Spleen (tissue), 11 donors: ENCODE data around the gene TEKT3. TPM values are rescaled to one million over a fixed set of nuclear protein-coding genes. Genes with fewer than 3 reads are reported as not detected.

Source experiments
- DNase-seq: peaks from one replicate; pipeline ENCODE4 v3.0.0-alpha.2; 2020
- H3K27ac ChIP-seq, 8 donors: fragments of 200-600 bp; sonication (generic) in 7 of 8; 1 replicate in 4 of 8; 2 replicates in 4 of 8; pipeline versions ENCODE4 v1.5.0 to v1.8.0; 2016 to 2021; ENCODE audit warnings: inconsistent platforms in 4 of 8, mild to moderate bottlenecking in 4 of 8, moderate library complexity in 1 of 8
- H3K27me3 ChIP-seq, 7 donors: fragments of 200-600 bp; sonication (generic) in 6 of 7; replicated peaks in 1 of 7; 1 replicate in 4 of 7; 2 replicates in 3 of 7; pipeline versions ENCODE4 v1.5.0 to v1.8.0; 2016 to 2021; ENCODE audit warnings: inconsistent platforms in 3 of 7, mild to moderate bottlenecking in 1 of 7
- H3K36me3 ChIP-seq, 6 donors: fragments of 200-600 bp; sonication (generic) in 5 of 6; 1 replicate in 4 of 6; 2 replicates in 2 of 6; pipeline versions ENCODE4 v1.5.0 to v1.8.0; 2016 to 2021; ENCODE audit warnings: inconsistent platforms in 2 of 6
- H3K4me1 ChIP-seq, 6 donors: fragments of 200-600 bp; sonication (generic) in 5 of 6; 1 replicate in 3 of 6; 2 replicates in 3 of 6; pipeline versions ENCODE4 v1.5.0 to v1.8.0; 2016 to 2021; ENCODE audit warnings: inconsistent platforms in 3 of 6
- H3K4me3 ChIP-seq, 8 donors: fragments of 200-600 bp; sonication (generic) in 7 of 8; 1 replicate in 4 of 8; 2 replicates in 4 of 8; pipeline versions ENCODE4 v1.5.0 to v1.8.0; 2016 to 2021; ENCODE audit warnings: inconsistent platforms in 4 of 8, mild to moderate bottlenecking in 4 of 8, moderate library complexity in 2 of 8
- H3K9me3 ChIP-seq, 8 donors: fragments of 200-600 bp; sonication (generic) in 7 of 8; 1 replicate in 4 of 8; 2 replicates in 4 of 8; pipeline versions ENCODE4 v1.5.0 to v1.8.0; 2016 to 2021; ENCODE audit warnings: inconsistent platforms in 4 of 8
- CTCF ChIP-seq, 11 experiments: fragments of 200-600 bp in 7 of 11; fragments of 450-650 bp in 4 of 11; sonication (generic) in 4 of 11; IDR thresholded peaks in 8 of 11; conservative IDR thresholded peaks in 3 of 11; 1 replicate in 7 of 11; 2 replicates in 4 of 11; pipeline versions ENCODE4 v1.4.0 to v1.8.0; 2016 to 2021; ENCODE audit warnings: antibody characterized with exemption in 11 of 11, inconsistent platforms in 4 of 11, mild to moderate bottlenecking in 1 of 11
- POLR2A ChIP-seq, 3 donors: fragments of 450-650 bp; IDR thresholded peaks; one replicate each; pipeline ENCODE4 v1.5.1; 2017; ENCODE audit warnings: antibody characterized with exemption in 3 of 3, mild to moderate bottlenecking in 1 of 3
- POLR2AphosphoS5 ChIP-seq, 3 donors: sonication (generic); formaldehyde crosslinking; IDR thresholded peaks; one replicate each; pipeline ENCODE4 v1.5.1; 2017; ENCODE audit warnings: antibody characterized with exemption in 3 of 3
- WGBS, 5 donors: extraction: QIAGEN DNeasy Blood & Tissue Kit in 3 of 5; methylation state at CpG; one replicate each; pipeline versions ENCODE4 v1.1.5 to v1.1.7; 2013 to 2018; 5-methylcytosine and 5-hydroxymethylcytosine counted together
- intact Hi-C: fragments of 100-400 bp; cut with DNase I; formaldehyde crosslinking; loops from one replicate; pipeline ENCODE4 v1.15.0; 2023; ENCODE audit warnings: low total_unique reads
- polyA plus RNA-seq, 3 donors: library from polyadenylated mRNA; stranded (reverse); fragments of 200-250 nt; gene quantifications; one replicate each; pipeline ENCODE4 v1.2.1, GENCODE V29; 2013
- total RNA-seq, 7 donors: library from RNA; depleted of rRNA in 3 of 7; stranded (reverse); fragments of >200 nt in 3 of 7; fragmentation: NEBNext Ultra II Directional in 4 of 7; extraction: Animal tissue kit (Norgen Biotek cat#: 25700) in 4 of 7; gene quantifications; one replicate each; pipeline versions ENCODE4 v1.1.0 to v1.2.1, GENCODE V29; 2016 to 2021
- donor health status: healthy with polysubstance abuse.
- donor health status: DM: no; HTN: no; CAD: no; lungs with moderate emphysema.
- donor health status: DM: no; HTN: no; CAD: no.
- donor health status: Bipolar disorder and iron deficiency.
- donor health status: healthy.
- donor health status: DM: no; HTN: no; CAD: no.
- donor health status: DM: yes; HTN: yes; CAD: no.

The TEKT3 gene
- total and polyA plus RNA-seq, 10 donors, result 0.10 to 2.2 (median 0.47) TPM; not detected in 2

- H3K4me3 ChIP-seq, result no peak overlapping the region
- H3K4me1 ChIP-seq, result peaks cover 0 to 6% (median 1%) of the 10 kb centered on the region in 6 donors
- WGBS, 5 donors, result 84 to 96% (median 89%) methylated on average over 5 of the region's 5 CpGs
- intact Hi-C loops, result no loop called here
- H3K9me3 ChIP-seq, result no peaks in the 10 kb centered on the region
- no peak overlapping the region for H3K27ac ChIP-seq
- TF ChIP-seq CTCF (IDR thresholded peaks at IDR 0.05 in 8 of 11, conservative IDR thresholded peaks at IDR 0.05 in 3 of 11) (no peak), POLR2A (IDR thresholded peaks at IDR 0.05) (no peak), POLR2AphosphoS5 (IDR thresholded peaks at IDR 0.05) (no peak)
- DNase-seq, result no peak
- H3K36me3 ChIP-seq, result no peaks in the 10 kb centered on the region
- peaks cover 0 to 5% (median 0%) of the 10 kb centered on the region in 7 donors for H3K27me3 ChIP-seq
These were observed 38.3 kb upstream of the TEKT3 start for GRCh38 chr17:15379659-15380058.

- intact Hi-C loops, result no loop called here
- no peak for TF ChIP-seq CTCF (IDR thresholded peaks at IDR 0.05 in 8 of 11, conservative IDR thresholded peaks at IDR 0.05 in 3 of 11)
- TF ChIP-seq POLR2AphosphoS5 (IDR thresholded peaks at IDR 0.05), result no peak
- Histone ChIP-seq H3K27ac (no peak overlapping the region), H3K9me3 (no peaks in the 10 kb centered on the region), H3K4me1 (peaks cover 0 to under 1% (median 0%) of the 10 kb centered on the region in 6 donors), H3K4me3 (no peak overlapping the region), H3K27me3 (peaks cover 0 to 5% (median 0%) of the 10 kb centered on the region in 7 donors), H3K36me3 (no peaks in the 10 kb centered on the region)
- WGBS, 5 donors, result 87 to 95% (median 94%) methylated on average over 4 of the region's 4 CpGs
- DNase-seq, result no peak
These were observed 36.8 kb upstream of the TEKT3 start for GRCh38 chr17:15378243-15378642.

GRCh38 chr17:15377616-15378015 is 36.2 kb upstream of the TEKT3 start:
- 69 to 80% (median 75%) methylated on average over 6 of the region's 6 CpGs for WGBS, 5 donors
- peak overlapping the region in 2 of 8 donors; percentile 22 to 24 for H3K27ac ChIP-seq
- no peak overlapping the region for H3K4me3 ChIP-seq
- H3K4me1 ChIP-seq, result no peaks in the 10 kb centered on the region
- no peak for DNase-seq
- H3K36me3 ChIP-seq, result no peaks in the 10 kb centered on the region
- TF ChIP-seq CTCF (IDR thresholded peaks at IDR 0.05 in 8 of 11, conservative IDR thresholded peaks at IDR 0.05 in 3 of 11) (no peak), POLR2A (IDR thresholded peaks at IDR 0.05) (no peak), POLR2AphosphoS5 (IDR thresholded peaks at IDR 0.05) (no peak)
- H3K27me3 ChIP-seq, result peaks cover 0 to 5% (median 0%) of the 10 kb centered on the region in 7 donors
- H3K9me3 ChIP-seq, result no peaks in the 10 kb centered on the region
- intact Hi-C loops, result no loop called here

GRCh38 chr17:15377200-15377599 is 35.8 kb upstream of the TEKT3 start:
- intact Hi-C loops, result no loop called here
- DNase-seq, result no peak
- Histone ChIP-seq H3K36me3 (no peaks in the 10 kb centered on the region), H3K27me3 (peaks cover 0 to 5% (median 0%) of the 10 kb centered on the region in 7 donors), H3K4me1 (no peaks in the 10 kb centered on the region), H3K27ac (peak overlapping the region in 2 of 8 donors; percentile 22 to 24), H3K4me3 (no peak overlapping the region), H3K9me3 (no peaks in the 10 kb centered on the region)
- WGBS, 5 donors, result 77 to 86% (median 80%) methylated on average over 4 of the region's 4 CpGs
- no peak for TF ChIP-seq CTCF (IDR thresholded peaks at IDR 0.05 in 8 of 11, conservative IDR thresholded peaks at IDR 0.05 in 3 of 11)
- TF ChIP-seq POLR2AphosphoS5 (IDR thresholded peaks at IDR 0.05), result no peak
- TF ChIP-seq POLR2A (IDR thresholded peaks at IDR 0.05), result no peak
